ENCODE measurements around the gene CDC73. TPM values are rescaled to one million over a fixed set of nuclear protein-coding genes. Genes with fewer than 3 reads are reported as not detected.

The CDC73 gene
- total RNA-seq, 2 experiments from 2014 or later, result 46.3 to 47.0 TPM

DNA sequence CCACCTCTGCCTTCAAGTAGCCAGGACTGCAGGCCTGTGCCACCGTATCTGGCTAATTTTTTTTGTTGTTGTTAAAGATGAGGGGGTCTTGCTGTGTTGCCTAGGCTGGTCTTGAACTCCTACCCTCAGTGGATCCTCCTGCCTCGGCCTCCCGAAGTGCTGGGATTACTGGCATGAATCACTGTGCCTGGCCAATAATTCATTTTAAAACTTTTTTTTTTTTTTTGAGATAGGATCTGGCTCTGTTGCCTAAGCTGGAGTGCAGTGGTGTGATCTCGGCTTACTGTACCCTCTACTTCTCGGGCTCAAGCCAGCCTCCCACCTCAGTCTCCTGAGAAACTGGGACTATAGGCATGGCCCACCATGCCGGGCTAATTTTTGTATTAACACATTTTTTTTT is 3.5 kb downstream of the CDC73 start:
- no peak overlapping the region for H3K27ac Mint-ChIP-seq
- peaks cover 3% of the 10 kb centered on the region for H3K9me3 Mint-ChIP-seq
- H3K27me3 Mint-ChIP-seq, result no peaks in the 10 kb centered on the region
- DNase-seq, result no peak
- H3K4me3 Mint-ChIP-seq, result no peak overlapping the region
- H3K36me3 Mint-ChIP-seq, result peaks cover 24% of the 10 kb centered on the region
- H3K4me1 Mint-ChIP-seq, result peaks cover 33% of the 10 kb centered on the region

- peaks cover 27% of the 10 kb centered on the region for H3K4me1 Mint-ChIP-seq
- no peaks in the 10 kb centered on the region for H3K9me3 Mint-ChIP-seq
- peaks cover 47% of the 10 kb centered on the region for H3K36me3 Mint-ChIP-seq
- H3K27ac Mint-ChIP-seq, result peak overlapping the region; percentile 28
- peak overlapping the region; percentile 0 for H3K4me3 Mint-ChIP-seq
- no peaks in the 10 kb centered on the region for H3K27me3 Mint-ChIP-seq
- no peak for DNase-seq
Measured at GRCh38 chr1:193131266-193131860, 9.5 kb downstream of the CDC73 start.

- no peaks in the 10 kb centered on the region for H3K9me3 Mint-ChIP-seq
- peaks cover 43% of the 10 kb centered on the region for H3K36me3 Mint-ChIP-seq
- no peak overlapping the region for H3K4me3 Mint-ChIP-seq
- H3K27me3 Mint-ChIP-seq, result no peaks in the 10 kb centered on the region
- no peak for DNase-seq
- H3K27ac Mint-ChIP-seq, result no peak overlapping the region
- H3K4me1 Mint-ChIP-seq, result peaks cover 19% of the 10 kb centered on the region
Measured at GRCh38 chr1:193140254-193140653, 18.4 kb downstream of the CDC73 start.

DNA sequence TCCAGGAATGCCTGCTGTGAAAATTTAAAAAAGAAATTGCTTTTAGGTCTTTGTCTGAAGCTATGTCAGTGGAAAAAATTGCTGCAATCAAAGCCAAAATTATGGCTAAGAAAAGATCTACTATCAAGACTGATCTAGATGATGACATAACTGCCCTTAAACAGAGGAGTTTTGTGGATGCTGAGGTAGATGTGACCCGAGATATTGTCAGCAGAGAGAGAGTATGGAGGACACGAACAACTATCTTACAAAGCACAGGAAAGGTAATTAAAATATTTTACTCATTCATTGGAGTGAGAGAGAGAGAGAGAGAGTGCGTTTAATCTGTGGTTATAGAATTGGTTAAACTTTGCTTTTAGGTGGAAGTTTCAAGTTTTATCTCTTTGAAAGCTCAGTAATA is 20.0 kb downstream of the CDC73 start:
- Mint-ChIP-seq H3K27me3 (no peaks in the 10 kb centered on the region), H3K27ac (no peak overlapping the region), H3K4me3 (no peak overlapping the region), H3K4me1 (peaks cover 17% of the 10 kb centered on the region), H3K36me3 (peaks cover 47% of the 10 kb centered on the region), H3K9me3 (no peaks in the 10 kb centered on the region)
- DNase-seq, result no peak

DNA sequence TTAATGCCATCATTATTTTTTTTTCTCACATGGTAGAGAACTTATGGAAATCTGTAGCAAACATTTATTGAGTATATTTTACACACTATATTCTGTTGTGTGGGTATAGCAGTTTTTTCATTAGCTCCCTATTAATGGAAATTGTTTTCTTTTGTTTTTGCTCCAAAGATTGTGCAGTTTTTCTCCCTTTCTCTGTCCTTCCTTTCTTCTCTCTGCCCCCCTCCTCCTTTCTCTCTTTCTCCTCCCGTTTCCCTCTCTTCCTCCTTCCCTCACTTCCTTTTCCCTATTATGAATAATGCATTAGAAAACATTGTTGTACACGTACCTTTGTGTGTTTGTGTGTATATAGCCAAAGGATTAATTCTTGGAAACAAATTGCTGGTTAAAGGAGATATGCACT is 20.6 kb downstream of the CDC73 start:
- Mint-ChIP-seq H3K4me3 (no peak overlapping the region), H3K4me1 (peaks cover 17% of the 10 kb centered on the region), H3K27me3 (no peaks in the 10 kb centered on the region), H3K9me3 (no peaks in the 10 kb centered on the region), H3K36me3 (peaks cover 45% of the 10 kb centered on the region), H3K27ac (no peak overlapping the region)
- no peak for DNase-seq

DNA sequence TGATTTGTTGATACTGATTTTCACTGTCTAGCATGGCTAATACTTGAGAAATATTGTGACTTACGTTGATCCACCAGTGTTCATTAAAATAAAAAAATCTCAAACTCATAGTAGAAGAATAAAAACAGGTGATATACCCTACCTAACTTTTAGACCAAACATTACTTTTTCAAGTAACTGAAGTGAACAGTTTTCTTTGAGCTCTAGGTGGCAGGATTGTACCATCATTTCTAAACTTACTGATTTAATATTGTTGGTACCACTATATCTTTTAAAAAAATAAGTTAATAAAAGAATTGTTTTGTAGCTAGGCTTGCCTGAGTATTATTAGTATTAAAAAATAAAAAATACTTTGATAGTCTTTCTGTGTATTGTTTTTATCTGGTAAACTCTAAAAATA is 21.5 kb downstream of the CDC73 start:
- no peaks in the 10 kb centered on the region for H3K9me3 Mint-ChIP-seq
- H3K4me1 Mint-ChIP-seq, result peaks cover 17% of the 10 kb centered on the region
- no peak overlapping the region for H3K27ac Mint-ChIP-seq
- H3K4me3 Mint-ChIP-seq, result no peak overlapping the region
- H3K36me3 Mint-ChIP-seq, result peaks cover 43% of the 10 kb centered on the region
- no peak for DNase-seq
- H3K27me3 Mint-ChIP-seq, result no peaks in the 10 kb centered on the region

DNA sequence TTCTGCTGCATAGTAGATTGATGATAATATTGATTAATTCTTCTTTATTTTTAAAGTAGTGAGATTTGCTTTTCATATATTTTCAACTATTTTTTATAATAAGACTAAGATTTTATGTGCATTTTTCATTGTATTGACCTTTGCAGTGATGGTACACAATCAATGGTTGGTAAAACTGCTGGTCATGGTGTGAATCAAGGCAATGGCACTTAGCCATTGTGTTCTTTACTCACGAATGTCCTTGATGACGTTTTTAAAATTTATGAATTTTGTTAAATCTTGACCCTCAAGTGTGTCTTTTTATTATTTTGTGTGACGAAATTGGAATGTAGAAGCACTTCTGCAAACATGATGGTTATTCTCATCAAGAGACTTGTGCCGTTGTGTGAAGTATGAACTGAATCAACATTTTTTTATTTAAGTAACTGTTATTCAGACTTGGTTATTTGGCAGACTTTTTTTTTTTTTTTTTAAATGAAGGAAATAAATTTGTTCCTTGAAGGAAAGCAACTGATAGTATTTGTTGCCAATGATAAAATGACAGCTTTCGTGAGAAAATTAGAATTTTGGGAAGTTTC is 22.6 kb downstream of the CDC73 start:
- Mint-ChIP-seq H3K4me1 (peaks cover 16% of the 10 kb centered on the region), H3K9me3 (no peaks in the 10 kb centered on the region), H3K27me3 (no peaks in the 10 kb centered on the region), H3K36me3 (peaks cover 36% of the 10 kb centered on the region), H3K27ac (no peak overlapping the region), H3K4me3 (no peak overlapping the region)
- no peak for DNase-seq

DNA sequence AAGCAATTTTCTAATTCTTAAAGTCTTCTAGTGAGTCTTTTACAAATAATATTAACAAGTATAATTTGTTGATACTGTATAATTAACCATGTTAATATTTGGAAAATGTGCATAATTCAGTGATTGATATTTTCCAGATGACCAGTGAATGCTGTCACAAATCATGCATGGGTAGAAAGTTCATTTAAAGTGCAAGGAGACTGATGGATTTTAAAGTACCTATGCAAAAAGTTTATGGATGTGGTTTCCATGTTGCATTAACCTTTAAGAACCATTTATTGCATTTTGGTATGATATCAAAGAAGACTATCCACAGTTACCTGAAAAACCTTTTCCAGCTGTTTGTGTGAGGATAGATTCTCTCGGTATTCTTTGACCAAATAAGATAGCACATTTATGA is 23.2 kb downstream of the CDC73 start:
- Mint-ChIP-seq H3K36me3 (peaks cover 30% of the 10 kb centered on the region), H3K27ac (no peak overlapping the region), H3K9me3 (no peaks in the 10 kb centered on the region), H3K4me3 (no peak overlapping the region), H3K4me1 (peaks cover 12% of the 10 kb centered on the region), H3K27me3 (no peaks in the 10 kb centered on the region)
- DNase-seq, result no peak

DNA sequence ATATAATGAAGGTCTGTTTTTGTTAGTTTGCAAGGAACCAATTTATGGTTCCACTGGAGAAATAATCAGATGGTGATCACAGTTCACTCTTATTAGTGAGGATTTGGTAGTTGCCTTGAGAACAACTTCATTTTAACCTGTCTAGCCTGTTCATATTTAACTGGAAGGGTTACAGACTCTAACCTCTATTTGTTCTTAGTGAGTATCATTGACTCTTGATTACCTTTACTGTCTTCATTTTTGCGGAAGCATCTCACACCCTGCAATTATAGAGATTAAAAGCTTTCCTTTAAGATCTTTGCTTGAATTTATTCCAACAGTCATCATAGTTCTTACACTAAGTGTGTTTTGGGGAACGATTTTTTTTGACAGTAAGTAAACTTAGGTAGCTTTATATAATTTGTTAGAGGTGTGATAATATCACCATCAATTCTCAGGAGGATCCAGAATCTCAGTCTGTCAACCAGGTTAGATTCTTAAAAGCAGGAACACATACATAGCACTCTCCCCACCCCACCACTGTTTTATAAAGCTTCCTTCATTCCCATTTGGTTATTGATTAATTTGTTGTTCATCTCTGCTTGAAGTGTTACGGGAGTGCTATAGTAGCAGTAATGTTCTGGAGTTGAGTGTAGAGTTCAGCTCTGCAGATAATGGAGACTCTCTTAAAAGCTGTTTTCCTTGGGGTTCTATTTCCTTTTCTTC is 34.4 kb downstream of the CDC73 start:
- no peaks in the 10 kb centered on the region for H3K9me3 Mint-ChIP-seq
- H3K27me3 Mint-ChIP-seq, result no peaks in the 10 kb centered on the region
- no peak overlapping the region for H3K27ac Mint-ChIP-seq
- peaks cover 29% of the 10 kb centered on the region for H3K4me1 Mint-ChIP-seq
- no peak overlapping the region for H3K4me3 Mint-ChIP-seq
- no peak for DNase-seq
- H3K36me3 Mint-ChIP-seq, result peaks cover 22% of the 10 kb centered on the region

DNA sequence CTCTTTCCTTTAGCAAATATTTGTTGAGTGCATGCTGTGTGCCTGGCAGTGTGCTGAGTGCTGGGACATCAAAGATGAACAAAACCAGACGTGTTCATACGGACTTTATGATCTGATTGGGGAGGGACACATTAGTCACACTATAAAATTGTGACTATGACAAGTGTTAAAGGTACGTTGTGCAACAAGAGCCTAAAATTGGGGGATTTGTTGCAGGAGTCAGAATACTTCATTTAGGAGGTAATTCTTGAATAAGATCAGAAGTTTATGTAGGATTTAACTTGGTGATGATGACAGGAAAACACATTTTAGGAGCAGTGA is 35.0 kb downstream of the CDC73 start:
- H3K27ac Mint-ChIP-seq, result no peak overlapping the region
- peaks cover 19% of the 10 kb centered on the region for H3K36me3 Mint-ChIP-seq

DNA sequence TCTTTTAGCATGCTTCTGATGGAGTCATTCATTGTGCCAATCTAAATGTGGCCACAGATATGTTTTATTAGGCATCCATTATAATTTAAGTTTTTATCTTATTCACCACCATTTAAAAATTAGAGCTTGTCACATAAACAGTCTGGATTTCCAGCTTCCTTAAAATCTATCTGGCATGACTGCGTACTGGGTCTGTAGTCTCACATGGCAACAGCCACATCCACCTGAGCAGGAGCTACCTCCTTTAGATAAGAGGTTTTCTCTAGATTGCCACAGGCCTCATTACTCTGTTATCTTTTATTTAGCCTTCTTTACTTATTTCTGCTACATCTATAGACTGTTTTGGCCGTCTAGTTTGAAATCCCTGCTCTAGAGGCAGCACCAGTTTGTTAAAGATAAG is 35.5 kb downstream of the CDC73 start:
- Mint-ChIP-seq H3K27ac (no peak overlapping the region), H3K9me3 (no peaks in the 10 kb centered on the region), H3K4me3 (no peak overlapping the region)

More for the DNA sequence above, 35.0 kb downstream of the CDC73 start:
- Mint-ChIP-seq H3K4me3 (no peak overlapping the region), H3K9me3 (no peaks in the 10 kb centered on the region), H3K4me1 (peaks cover 29% of the 10 kb centered on the region), H3K27me3 (no peaks in the 10 kb centered on the region)
- DNase-seq, result no peak

GRCh38 chr1:193176113-193176512 is 54.3 kb downstream of the CDC73 start:
- DNase-seq, result no peak
- H3K27me3 Mint-ChIP-seq, result no peaks in the 10 kb centered on the region
- H3K4me3 Mint-ChIP-seq, result no peak overlapping the region
- H3K27ac Mint-ChIP-seq, result no peak overlapping the region
- H3K36me3 Mint-ChIP-seq, result peaks cover 22% of the 10 kb centered on the region
- peaks cover 17% of the 10 kb centered on the region for H3K4me1 Mint-ChIP-seq
- H3K9me3 Mint-ChIP-seq, result peaks cover 1% of the 10 kb centered on the region

More for the DNA sequence above, 35.5 kb downstream of the CDC73 start:
- Mint-ChIP-seq H3K4me1 (peaks cover 29% of the 10 kb centered on the region), H3K27me3 (no peaks in the 10 kb centered on the region), H3K36me3 (peaks cover 19% of the 10 kb centered on the region)
- DNase-seq, result no peak

- H3K36me3 Mint-ChIP-seq, result peaks cover 18% of the 10 kb centered on the region
Measured at GRCh38 chr1:193176788-193177187, 55.0 kb downstream of the CDC73 start.

GRCh38 chr1:193179094-193179493 is 57.3 kb downstream of the CDC73 start:
- Mint-ChIP-seq H3K36me3 (peaks cover 11% of the 10 kb centered on the region), H3K27me3 (no peaks in the 10 kb centered on the region), H3K27ac (no peak overlapping the region), H3K4me3 (no peak overlapping the region), H3K9me3 (no peaks in the 10 kb centered on the region), H3K4me1 (peaks cover 15% of the 10 kb centered on the region)
- DNase-seq, result no peak

More at GRCh38 chr1:193176788-193177187, 55.0 kb downstream of the CDC73 start:
- Mint-ChIP-seq H3K4me1 (peaks cover 17% of the 10 kb centered on the region), H3K9me3 (peaks cover 1% of the 10 kb centered on the region), H3K27me3 (no peaks in the 10 kb centered on the region), H3K27ac (no peak overlapping the region), H3K4me3 (no peak overlapping the region)
- DNase-seq, result no peak

- no peaks in the 10 kb centered on the region for H3K27me3 Mint-ChIP-seq
- peaks cover 31% of the 10 kb centered on the region for H3K4me1 Mint-ChIP-seq
- no peak overlapping the region for H3K27ac Mint-ChIP-seq
- no peaks in the 10 kb centered on the region for H3K9me3 Mint-ChIP-seq
- H3K4me3 Mint-ChIP-seq, result no peak overlapping the region
- H3K36me3 Mint-ChIP-seq, result no peaks in the 10 kb centered on the region
- DNase-seq, result no peak
Measured at GRCh38 chr1:193181536-193181935, 59.7 kb downstream of the CDC73 start.

DNA sequence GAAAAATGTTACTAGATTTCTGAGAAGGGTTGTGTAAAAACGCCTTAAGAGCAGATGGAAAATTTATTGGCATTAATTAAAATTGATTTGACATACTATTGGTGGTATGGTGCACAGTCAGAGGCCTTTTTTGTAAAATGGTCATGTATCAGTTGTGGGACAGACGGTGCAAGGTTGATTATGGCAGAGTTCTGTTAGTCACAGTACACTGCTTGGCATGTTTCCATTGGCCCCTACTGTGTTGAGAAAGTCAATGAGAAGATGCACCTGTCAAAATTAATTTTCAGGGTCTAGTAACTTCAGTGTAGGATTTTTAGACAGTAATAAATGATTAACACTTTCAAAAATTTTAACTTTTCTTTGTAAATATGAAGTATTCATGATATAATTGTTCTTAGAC is 60.2 kb downstream of the CDC73 start:
- Mint-ChIP-seq H3K4me1 (peaks cover 35% of the 10 kb centered on the region), H3K27me3 (no peaks in the 10 kb centered on the region)
- DNase-seq, result no peak

More for the DNA sequence above, 60.2 kb downstream of the CDC73 start:
- no peak overlapping the region for H3K27ac Mint-ChIP-seq
- no peaks in the 10 kb centered on the region for H3K9me3 Mint-ChIP-seq
- H3K4me3 Mint-ChIP-seq, result no peak overlapping the region
- H3K36me3 Mint-ChIP-seq, result no peaks in the 10 kb centered on the region
